ENCODE results near the gene CGNL1.

- no peak for TF ChIP-seq SIN3A (IDR thresholded peaks at IDR 0.05; ENCODE audit: borderline replicate concordance, insufficient read depth, low read length)
- no peak for TF ChIP-seq POLR2AphosphoS5 (IDR thresholded peaks at IDR 0.05; ENCODE audit: low read depth, low read length)
- no peak for TF ChIP-seq REST (IDR thresholded peaks at IDR 0.05; ENCODE audit: insufficient read depth in 1 of 2, low read depth in 2 of 2, low read length in 2 of 2)
- TF ChIP-seq FOXP2 (optimal IDR thresholded peaks at IDR 0.05; ENCODE audit: borderline replicate concordance, extremely low read depth, extremely low read length, insufficient read depth), result no peak
- TF ChIP-seq TAF1 (IDR thresholded peaks at IDR 0.05; ENCODE audit: borderline replicate concordance, insufficient read depth, low read length), result no peak
Measured at GRCh38 chr15:57446393-57446792, 70.1 kb downstream of the CGNL1 start.
